HepG2 (cell line): ENCODE measurements around the gene CDK8. TPM values are rescaled to one million over a fixed set of nuclear protein-coding genes. Genes with fewer than 3 reads are reported as not detected.

Experiments used
- ATAC-seq: fragments of 200-7000 bp; cut with Tn5 transposase; 3 replicates; pipeline ENCODE4 v1.9.1; 2020; ENCODE audit warnings: mild to moderate bottlenecking, moderate library complexity
- BruUV-seq: library from RNA; stranded (reverse); fragments of 400-500 nt; replicated peaks from 2 replicates; lab custom pipeline; 2021; lab: Mats Ljungman, UMichigan
- CTCF ChIA-PET: fragments of 300-600 bp; formaldehyde crosslinking; extraction: SDS; loops from one replicate; lab custom pipeline; 2021; ENCODE audit warnings: low total read pairs, inconsistent platforms, low intra/inter-chr PET ratio; lab: Yijun Ruan, JAX
- POLR2A ChIA-PET: fragments of 350-600 bp; sonication (Branson Sonifier 250); formaldehyde crosslinking; loops from one replicate; lab custom pipeline; 2020; ENCODE audit warnings: antibody characterized with exemption, inconsistent platforms; lab: Yijun Ruan, JAX
- DNase-seq: peaks from one replicate; pipeline ENCODE4 v3.0.0-alpha.2; 2015; ENCODE audit warnings: low spot score
- FAIRE-seq: peaks from 3 replicates; lab custom pipeline; 2011; peaks lifted over from hg19 to GRCh38; lab: Jason Lieb, UNC
- H2AFZ ChIP-seq: one replicate; pipeline ENCODE4 v1.6.1; 2011; ENCODE audit warnings: low read length, inconsistent platforms
- H3K27ac ChIP-seq: fragments of 300-600 bp; 3 replicates; pipeline ENCODE4 v1.8.0; 2011; ENCODE audit warnings: mixed run types, mild to moderate bottlenecking, mixed read lengths, low read length, inconsistent platforms; ENCODE audit not compliant: insufficient read depth; ENCODE audit errors: extremely low read length
- H3K27me3 ChIP-seq, 2 experiments: fragments of 200-600 bp in 1 of 2; 2 replicates in 1 of 2; 3 replicates in 1 of 2; pipeline versions ENCODE4 v1.6.0 to v1.8.0; 2011; ENCODE audit warnings: low read length in 2 of 2, mild to moderate bottlenecking in 2 of 2, moderate library complexity in 2 of 2, inconsistent platforms in 1 of 2; ENCODE audit not compliant: insufficient read depth in 2 of 2, control insufficient read depth in 1 of 2
- H3K36me3 ChIP-seq, 2 experiments: fragments of 200-600 bp in 1 of 2; replicated peaks in 1 of 2; 2 replicates in 1 of 2; 3 replicates in 1 of 2; pipeline versions ENCODE4 v1.5.1 to v1.8.0; 2011; ENCODE audit warnings: low read length in 2 of 2, inconsistent platforms in 1 of 2; ENCODE audit not compliant: insufficient read depth in 2 of 2, control insufficient read depth in 1 of 2
- H3K4me1 ChIP-seq: 2 replicates; pipeline ENCODE4 v1.5.1; 2012; ENCODE audit warnings: low read length, inconsistent platforms; ENCODE audit not compliant: insufficient read depth
- H3K4me2 ChIP-seq: 2 replicates; pipeline ENCODE4 v1.6.0; 2011; ENCODE audit warnings: low read depth, low read length, inconsistent platforms
- H3K4me3 ChIP-seq, 3 experiments: fragments of 200-600 bp in 1 of 3; sonication (generic), shearing (Covaris generic) in 1 of 3; replicated peaks in 1 of 3; 2 replicates each; pipeline ENCODE4 v1.5.1; 2011 to 2016; ENCODE audit warnings: low read length in 3 of 3, inconsistent platforms in 2 of 3, low read depth in 2 of 3, mild to moderate bottlenecking in 2 of 3, control low read depth in 1 of 3, mixed read lengths in 1 of 3; ENCODE audit not compliant: insufficient read depth in 1 of 3
- H3K79me2 ChIP-seq: one replicate; pipeline ENCODE4 v1.6.1; 2011; ENCODE audit warnings: low read length, inconsistent platforms; ENCODE audit not compliant: insufficient read depth
- H3K9ac ChIP-seq: 2 replicates; pipeline ENCODE4 v1.6.0; 2011; ENCODE audit warnings: mild to moderate bottlenecking, low read depth, low read length, inconsistent platforms; ENCODE audit not compliant: insufficient read depth
- H3K9me3 ChIP-seq: 2 replicates; pipeline ENCODE4 v1.5.1; 2012; ENCODE audit warnings: mild to moderate bottlenecking, low read length
- H4K20me1 ChIP-seq: 2 replicates; pipeline ENCODE4 v1.6.0; 2011; ENCODE audit warnings: inconsistent platforms, mild to moderate bottlenecking, low read length, moderate library complexity; ENCODE audit not compliant: insufficient read depth
- CAMTA2 ChIP-seq: sonication (generic); formaldehyde crosslinking; IDR thresholded peaks from 2 replicates; pipeline ENCODE4 v1.4.0; 2020; ENCODE audit warnings: mild to moderate bottlenecking, missing genetic modification reagents, borderline replicate concordance
- FOXJ3 ChIP-seq: sonication (generic); formaldehyde crosslinking; IDR thresholded peaks from 2 replicates; pipeline ENCODE4 v1.4.0; 2020; ENCODE audit warnings: missing genetic modification reagents, mild to moderate bottlenecking, borderline replicate concordance
- HDAC2 ChIP-seq: sonication (generic); formaldehyde crosslinking; IDR thresholded peaks from 2 replicates; pipeline ENCODE4 v1.4.0; 2020; ENCODE audit warnings: missing genetic modification reagents
- HES4 ChIP-seq: sonication (generic); formaldehyde crosslinking; IDR thresholded peaks from 2 replicates; pipeline ENCODE4 v1.9.0; 2021; ENCODE audit warnings: mild to moderate bottlenecking, missing genetic modification reagents, borderline replicate concordance
- MZF1 ChIP-seq: sonication (generic); formaldehyde crosslinking; IDR thresholded peaks from 2 replicates; pipeline ENCODE4 v1.8.1; 2023; ENCODE audit warnings: mild to moderate bottlenecking, missing genetic modification reagents, borderline replicate concordance
- NFE2L1 ChIP-seq: sonication (generic); formaldehyde crosslinking; IDR thresholded peaks from 2 replicates; pipeline ENCODE4 v1.4.0; 2020; ENCODE audit warnings: missing genetic modification reagents, mild to moderate bottlenecking, borderline replicate concordance
- SUZ12 ChIP-seq: fragments of 150-350 bp; IDR thresholded peaks from 2 replicates; pipeline ENCODE4 v1.6.1; 2014; ENCODE audit warnings: low read depth, low read length
- TSC22D2 ChIP-seq: sonication (generic); formaldehyde crosslinking; IDR thresholded peaks from 2 replicates; pipeline ENCODE4 v1.5.1; 2020; ENCODE audit warnings: missing genetic modification reagents, mild to moderate bottlenecking, borderline replicate concordance
- ZNF264 ChIP-seq: sonication (generic); formaldehyde crosslinking; IDR thresholded peaks from 2 replicates; pipeline ENCODE4 v1.4.0; 2020; ENCODE audit warnings: missing genetic modification reagents
- ZNF274 ChIP-seq: sonication (generic); formaldehyde crosslinking; IDR thresholded peaks from 2 replicates; pipeline ENCODE4 v1.5.1; 2020; ENCODE audit warnings: mild to moderate bottlenecking, missing genetic modification reagents
- ZNF441 ChIP-seq: sonication (generic); formaldehyde crosslinking; IDR thresholded peaks from 2 replicates; pipeline ENCODE4 v1.7.0; 2021; ENCODE audit warnings: missing genetic modification reagents, borderline replicate concordance
- ZNF83 ChIP-seq: sonication (generic); formaldehyde crosslinking; IDR thresholded peaks from 2 replicates; pipeline ENCODE4 v1.4.0; 2020; ENCODE audit warnings: missing genetic modification reagents, mild to moderate bottlenecking, borderline replicate concordance
- WGBS: methylation state at CpG from one replicate; pipeline ENCODE4 v1.1.6; 2017; ENCODE audit warnings: low lambda C conversion rate; 5-methylcytosine and 5-hydroxymethylcytosine counted together
- in situ Hi-C: cut with HindIII; loops from 2 replicates; pipeline ENCODE4 v1.10.0; 2017; ENCODE audit warnings: low pct_unique_long_range_greater_than_20kb; ENCODE audit not compliant: extremely low pct_ligation_motif_present
- intact Hi-C: fragments of 100-400 bp; cut with micrococcal nuclease; formaldehyde crosslinking; loops from one replicate; pipeline ENCODE4 v1.10.0; 2022; ENCODE audit not compliant: unreplicated experiment
- polyA plus RNA-seq, 8 experiments: library from polyadenylated mRNA; depleted of rRNA in 3 of 8; stranded (reverse) in 7 of 8; unstranded in 1 of 8; fragments of >200 nt; fragmentation: Illumina TruSeq in 4 of 8; extraction: Trizol in 4 of 8; gene quantifications; 2 replicates each; pipeline versions ENCODE4 v1.2.1 to v1.2.3, GENCODE V29; 2011 to 2016; ENCODE audit warnings: low read depth in 4 of 8, missing spikeins in 1 of 8, mixed read lengths in 1 of 8; ENCODE audit not compliant: insufficient read depth in 1 of 8
- total RNA-seq, 5 experiments: library from RNA; depleted of rRNA; stranded (reverse); fragments of >200 nt; fragmentation: Illumina TruSeq; extraction: Trizol; gene quantifications; 2 replicates each; pipeline ENCODE4 v1.2.3, GENCODE V29; 2016; ENCODE audit warnings: low read depth in 1 of 5
- TF ChIP-seq, protein P1 (sequence below): sonication (generic); formaldehyde crosslinking; IDR thresholded peaks from 2 replicates; pipeline ENCODE4 v1.4.0; 2020; ENCODE audit warnings: missing genetic modification reagents
- TF ChIP-seq, protein P2 (sequence below): IDR thresholded peaks from 2 replicates; pipeline ENCODE4 v1.6.1; 2016; ENCODE audit warnings: low read depth, control low read depth
- TF ChIP-seq, protein P3 (sequence below): IDR thresholded peaks from 2 replicates; pipeline ENCODE4 v1.6.1; 2016; ENCODE audit warnings: mild to moderate bottlenecking, missing biosample characterization, missing genetic modification reagents
- TF ChIP-seq, protein P4 (sequence below): sonication (generic); formaldehyde crosslinking; IDR thresholded peaks from 2 replicates; pipeline ENCODE4 v1.5.1; 2020; ENCODE audit warnings: mild to moderate bottlenecking, missing genetic modification reagents, borderline replicate concordance
- TF ChIP-seq, protein P5 (sequence below): sonication (generic); formaldehyde crosslinking; IDR thresholded peaks from 2 replicates; pipeline ENCODE4 v1.8.0; 2022; ENCODE audit warnings: low read depth, missing genetic modification reagents

The CDK8 gene
- total and polyA plus RNA-seq, 2 of the 13 experiments (the other 11 are each of a cell fraction or from before 2014, with no cell fraction given), result 15.8 to 16.4 TPM

DNA sequence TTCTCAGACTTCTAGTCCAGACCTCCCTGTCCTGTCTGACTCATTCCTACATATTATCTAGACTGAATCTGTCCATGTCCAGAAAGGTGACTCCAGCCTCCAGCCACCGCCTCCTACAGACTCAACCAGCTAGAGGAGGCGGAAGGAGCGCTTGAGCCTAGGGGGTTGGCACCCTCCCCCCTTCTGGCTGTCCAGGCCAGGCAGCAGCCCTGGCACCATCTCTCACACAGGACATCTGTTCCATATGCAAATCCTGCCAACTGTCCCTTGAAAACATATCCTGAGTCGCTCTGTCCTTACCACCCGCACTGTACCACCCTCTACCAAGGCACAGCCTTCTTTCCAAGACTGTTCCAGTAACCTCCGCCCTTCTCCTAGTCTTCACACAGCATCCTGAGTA is 152.9 kb downstream of the CDK8 start:
- 93% methylated on average over 6 of the region's 6 CpGs for WGBS
- TF ChIP-seq, protein P1, sequence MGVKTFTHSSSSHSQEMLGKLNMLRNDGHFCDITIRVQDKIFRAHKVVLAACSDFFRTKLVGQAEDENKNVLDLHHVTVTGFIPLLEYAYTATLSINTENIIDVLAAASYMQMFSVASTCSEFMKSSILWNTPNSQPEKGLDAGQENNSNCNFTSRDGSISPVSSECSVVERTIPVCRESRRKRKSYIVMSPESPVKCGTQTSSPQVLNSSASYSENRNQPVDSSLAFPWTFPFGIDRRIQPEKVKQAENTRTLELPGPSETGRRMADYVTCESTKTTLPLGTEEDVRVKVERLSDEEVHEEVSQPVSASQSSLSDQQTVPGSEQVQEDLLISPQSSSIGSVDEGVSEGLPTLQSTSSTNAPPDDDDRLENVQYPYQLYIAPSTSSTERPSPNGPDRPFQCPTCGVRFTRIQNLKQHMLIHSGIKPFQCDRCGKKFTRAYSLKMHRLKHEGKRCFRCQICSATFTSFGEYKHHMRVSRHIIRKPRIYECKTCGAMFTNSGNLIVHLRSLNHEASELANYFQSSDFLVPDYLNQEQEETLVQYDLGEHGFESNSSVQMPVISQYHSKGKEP (CRISPR knock-in tag), result no peak
- TF ChIP-seq FOXJ3 (no peak), ZNF441 (CRISPR knock-in tag) (no peak), SUZ12 (no peak), HDAC2 (CRISPR knock-in tag) (no peak), TSC22D2 (no peak), CAMTA2 (CRISPR knock-in tag) (no peak), ZNF83 (no peak), HES4 (no peak), ZNF264 (CRISPR knock-in tag) (no peak), ZNF274 (CRISPR knock-in tag) (no peak), NFE2L1 (no peak), MZF1 (CRISPR knock-in tag) (no peak)
- TF ChIP-seq, protein P2, sequence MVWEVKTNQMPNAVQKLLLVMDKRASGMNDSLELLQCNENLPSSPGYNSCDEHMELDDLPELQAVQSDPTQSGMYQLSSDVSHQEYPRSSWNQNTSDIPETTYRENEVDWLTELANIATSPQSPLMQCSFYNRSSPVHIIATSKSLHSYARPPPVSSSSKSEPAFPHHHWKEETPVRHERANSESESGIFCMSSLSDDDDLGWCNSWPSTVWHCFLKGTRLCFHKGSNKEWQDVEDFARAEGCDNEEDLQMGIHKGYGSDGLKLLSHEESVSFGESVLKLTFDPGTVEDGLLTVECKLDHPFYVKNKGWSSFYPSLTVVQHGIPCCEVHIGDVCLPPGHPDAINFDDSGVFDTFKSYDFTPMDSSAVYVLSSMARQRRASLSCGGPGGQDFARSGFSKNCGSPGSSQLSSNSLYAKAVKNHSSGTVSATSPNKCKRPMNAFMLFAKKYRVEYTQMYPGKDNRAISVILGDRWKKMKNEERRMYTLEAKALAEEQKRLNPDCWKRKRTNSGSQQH (CRISPR knock-in tag), result no peak
- TF ChIP-seq, protein P3, sequence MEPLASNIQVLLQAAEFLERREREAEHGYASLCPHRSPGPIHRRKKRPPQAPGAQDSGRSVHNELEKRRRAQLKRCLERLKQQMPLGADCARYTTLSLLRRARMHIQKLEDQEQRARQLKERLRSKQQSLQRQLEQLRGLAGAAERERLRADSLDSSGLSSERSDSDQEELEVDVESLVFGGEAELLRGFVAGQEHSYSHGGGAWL (CRISPR knock-in tag), result no peak
- TF ChIP-seq, protein P4, sequence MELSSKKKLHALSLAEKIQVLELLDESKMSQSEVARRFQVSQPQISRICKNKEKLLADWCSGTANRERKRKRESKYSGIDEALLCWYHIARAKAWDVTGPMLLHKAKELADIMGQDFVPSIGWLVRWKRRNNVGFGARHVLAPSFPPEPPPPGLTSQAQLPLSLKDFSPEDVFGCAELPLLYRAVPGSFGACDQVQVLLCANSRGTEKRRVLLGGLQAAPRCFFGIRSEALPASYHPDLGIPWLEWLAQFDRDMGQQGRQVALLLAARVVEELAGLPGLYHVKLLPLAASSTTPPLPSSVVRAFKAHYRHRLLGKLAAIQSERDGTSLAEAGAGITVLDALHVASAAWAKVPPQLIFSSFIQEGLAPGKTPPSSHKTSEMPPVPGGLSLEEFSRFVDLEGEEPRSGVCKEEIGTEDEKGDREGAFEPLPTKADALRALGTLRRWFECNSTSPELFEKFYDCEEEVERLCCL (CRISPR knock-in tag), result no peak
- TF ChIP-seq, protein P5, sequence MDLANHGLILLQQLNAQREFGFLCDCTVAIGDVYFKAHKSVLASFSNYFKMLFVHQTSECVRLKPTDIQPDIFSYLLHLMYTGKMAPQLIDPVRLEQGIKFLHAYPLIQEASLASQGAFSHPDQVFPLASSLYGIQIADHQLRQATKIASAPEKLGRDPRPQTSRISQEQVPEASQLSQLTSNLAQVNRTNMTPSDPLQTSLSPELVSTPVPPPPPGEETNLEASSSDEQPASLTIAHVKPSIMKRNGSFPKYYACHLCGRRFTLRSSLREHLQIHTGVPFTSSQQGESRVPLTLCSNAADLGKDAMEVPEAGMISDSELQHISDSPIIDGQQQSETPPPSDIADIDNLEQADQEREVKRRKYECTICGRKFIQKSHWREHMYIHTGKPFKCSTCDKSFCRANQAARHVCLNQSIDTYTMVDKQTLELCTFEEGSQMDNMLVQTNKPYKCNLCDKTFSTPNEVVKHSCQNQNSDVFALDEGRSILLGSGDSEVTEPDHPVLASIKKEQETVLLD, result no peak

More for the DNA sequence above, 152.9 kb downstream of the CDK8 start:
- no peak for DNase-seq
- Histone ChIP-seq H3K4me2 (no peak overlapping the region), H3K9ac (no peak overlapping the region), H3K9me3 (no peaks in the 10 kb centered on the region), H3K4me3 (no peak overlapping the region), H3K36me3 (peaks cover 4 to 5% of the 10 kb centered on the region in 2 experiments; a peak in 2 of 5 replicates), H2AFZ (no peak overlapping the region), H4K20me1 (no peaks in the 10 kb centered on the region), H3K4me1 (peaks cover 12% of the 10 kb centered on the region), H3K27ac (no peak overlapping the region), H3K27me3 (no peaks in the 10 kb centered on the region), H3K79me2 (no peaks in the 10 kb centered on the region)
- CTCF ChIA-PET, result no interaction called here
- intact Hi-C loops (no loop called here), in situ Hi-C loops (no loop called here)
- no peak for FAIRE-seq
- peak; percentile 31; the same call in 1 of the 3 replicates for ATAC-seq
- POLR2A ChIA-PET, result no interaction called here
- BruUV-seq, result no TSS peak
